Heart right ventricle (tissue), 12 donors: ENCODE measurements around the gene C10orf67. TPM values are rescaled to one million over a fixed set of nuclear protein-coding genes. Genes with fewer than 3 reads are reported as not detected.

ENCODE experiments used
- microRNA-seq, 2 donors: library from miRNA; unstranded; fragments of <30 nt; microRNA quantifications; one replicate each; pipeline ENCODE4 v1.2.0, GENCODE V29; 2021
- polyA plus RNA-seq, 2 donors: library from polyadenylated mRNA; stranded (reverse); fragments of 200-250 nt; gene quantifications; one replicate each; pipeline ENCODE4 v1.2.3, GENCODE V29; 2013
- total RNA-seq, 10 donors: library from RNA; stranded (reverse); fragmentation: NEBNext Ultra II Directional in 3 of 10; extraction: Animal tissue kit (Norgen Biotek cat#: 25700) in 3 of 10; gene quantifications; one replicate each; pipeline versions ENCODE4 v1.2.1 to v1.2.4, GENCODE V29; 2021 to 2023
- donor health status: ischemic (EF 13 %, LVEDD 7.1; RV severe dilation, severe dysfunction).
- donor health status: healthy with polysubstance abuse.
- donor health status: DM: no; HTN: yes; CAD: no.
- donor health status: DM: no; HTN: no; CAD: no.
- donor health status: ischemic (EF 25% LVEDD 6.9; RV normal size, moderate dysfunction).
- donor health status: ischemic (EF 25% LVEDD 5.7; RV mildly dilated, moderate dysfunction).
- donor health status: healthy.
- donor health status: nonischemic (EF 11% LVEDD 7.7; RV severe dilation, severe dysfunction).
- donor health status: DM: yes; HTN: yes; CAD: no.
- donor health status: PGD.
- donor health status: ischemic (EF 29% LVEDD 5.4; RV normal size, mild dysfunction).
- donor health status: nonischemic (EF 23%, LVEDD 6.1; RV moderate dilation, normal function).

Gene C10orf67
- total and polyA plus RNA-seq, 12 donors = 0.15 to 1.5 (median 0.40) TPM

Small RNA genes within 50 kb of the gene (microRNA-seq; reads per million reads assigned to microRNA genes)
- gene MIR1254-2 = 0 reads per million in 2 donors

Other genes with a start within 250 kb of the C10orf67 start
- gene MSRB2, start 249.2 kb downstream of the C10orf67 start, total RNA-seq = 100 to 1,000 TPM; 151 to 199 (median 175) TPM
- 100 to 1,000 TPM in 1 of 2 donors, 10 to 100 TPM in 1; 57.1 to 230 TPM for gene MSRB2, start 249.2 kb downstream of the C10orf67 start, polyA plus RNA-seq
- not detected for gene PTF1A, start 152.5 kb downstream of the C10orf67 start, total RNA-seq
- not detected for gene PTF1A, start 152.5 kb downstream of the C10orf67 start, polyA plus RNA-seq
- gene OTUD1, start 94.3 kb upstream of the C10orf67 start, total RNA-seq = 100 to 1,000 TPM in 1 of 10 donors, 10 to 100 TPM in 9; 11.4 to 617 (median 40.9) TPM
- gene OTUD1, start 94.3 kb upstream of the C10orf67 start, polyA plus RNA-seq = 10 to 100 TPM; 16.6 to 23.9 TPM